Type B pancreatic cell (in vitro differentiated cells): ENCODE data around the gene ZPR1. TPM values are rescaled to one million over a fixed set of nuclear protein-coding genes. Genes with fewer than 3 reads are reported as not detected.
"Not testable (repeated sequence)": the region's sequence is repeated elsewhere in the genome, so short reads cannot be mapped to it uniquely, and the experiment has no call there.

Source experiments
- DNase-seq: peaks from one replicate; pipeline ENCODE4 v3.0.0; 2021; ENCODE audit warnings: mixed read lengths; ENCODE audit not compliant: unreplicated experiment; ENCODE audit errors: extremely low spot score
- H3K27ac Mint-ChIP-seq: 2 replicates; pipeline ENCODE4 v1.8.0; 2021; ENCODE audit warnings: mild to moderate bottlenecking, mixed read lengths
- H3K27me3 Mint-ChIP-seq: 2 replicates; pipeline ENCODE4 v1.8.0; 2021; ENCODE audit warnings: mixed read lengths
- H3K36me3 Mint-ChIP-seq: 2 replicates; pipeline ENCODE4 v1.8.0; 2021; ENCODE audit warnings: mixed read lengths
- H3K4me1 Mint-ChIP-seq: one replicate; pipeline ENCODE4 v1.8.0; 2021; ENCODE audit warnings: mixed read lengths; ENCODE audit not compliant: unreplicated experiment
- H3K4me3 Mint-ChIP-seq: 2 replicates; pipeline ENCODE4 v1.8.0; 2021; ENCODE audit warnings: mild to moderate bottlenecking, mixed read lengths
- H3K9me3 Mint-ChIP-seq: 2 replicates; pipeline ENCODE4 v1.8.0; 2021; ENCODE audit warnings: mixed read lengths
- CTCF ChIP-seq: fragments of 200-600 bp; sonication (generic); conservative IDR thresholded peaks from 2 replicates; pipeline ENCODE4 v1.5.0; 2021; ENCODE audit warnings: antibody characterized with exemption, mild to moderate bottlenecking
- long read RNA-seq: library from polyadenylated mRNA; unstranded; transcript quantifications from one replicate; pipeline ENCODE4 v2.0.0, GENCODE V29; 2020
- total RNA-seq: library from RNA; stranded (reverse); gene quantifications from 2 replicates; pipeline ENCODE4 v1.2.1, GENCODE V29; 2021; ENCODE audit warnings: low replicate concordance

The ZPR1 gene
- total RNA-seq, result 41.2 and 57.0 TPM in 2 replicates
- long read RNA-seq, full-length matches to known transcripts, result 7 of 26 reads
- long read RNA-seq, partial matches to known transcripts, result 16 of 26 reads
- long read RNA-seq, other reads (novel, unspliced or antisense), result 3 of 26 reads

- Mint-ChIP-seq H3K36me3 (peaks cover 15% of the 10 kb centered on the region), H3K4me3 (peak within 1 kb of the TSS; percentile 99), H3K4me1 (peaks cover 19% of the 10 kb centered on the region), H3K27ac (peak within 1 kb of the TSS; percentile 99), H3K9me3 (no peaks in the 10 kb centered on the region), H3K27me3 (peaks cover 3% of the 10 kb centered on the region)
- peak; percentile 84 for DNase-seq
- no peak for TF ChIP-seq CTCF
These were observed at the start of gene ZPR1 for GRCh38 chr11:116787786-116788486. Gene ZPR1 (minus strand): TSS chr11:116788023. CDS start chr11:116787990, 33 bp downstream.

GRCh38 chr11:116836632-116836991 lies 48.8 kb upstream of the ZPR1 start:
- H3K27me3 Mint-ChIP-seq, result peaks cover 6% of the 10 kb centered on the region
- H3K9me3 Mint-ChIP-seq, result no peaks in the 10 kb centered on the region
- no peak overlapping the region for H3K4me3 Mint-ChIP-seq
- DNase-seq, result no peak
- no peak for TF ChIP-seq CTCF
- no peak overlapping the region for H3K27ac Mint-ChIP-seq
- no peaks in the 10 kb centered on the region for H3K36me3 Mint-ChIP-seq
- peaks cover 13% of the 10 kb centered on the region for H3K4me1 Mint-ChIP-seq

- Mint-ChIP-seq H3K4me3 (peak overlapping the region; percentile 68), H3K36me3 (no peaks in the 10 kb centered on the region), H3K4me1 (peaks cover 13% of the 10 kb centered on the region), H3K9me3 (no peaks in the 10 kb centered on the region), H3K27me3 (peaks cover 6% of the 10 kb centered on the region), H3K27ac (peak overlapping the region; percentile 34)
- peak; percentile 70 for TF ChIP-seq CTCF
- peak; percentile 87 for DNase-seq
These were observed 48.2 kb upstream of the ZPR1 start for GRCh38 chr11:116835791-116836631.

- no peaks in the 10 kb centered on the region for H3K36me3 Mint-ChIP-seq
- peak overlapping the region; percentile 74 for H3K4me3 Mint-ChIP-seq
- no peak for DNase-seq
- no peaks in the 10 kb centered on the region for H3K9me3 Mint-ChIP-seq
- no peak for TF ChIP-seq CTCF
- peaks cover 13% of the 10 kb centered on the region for H3K4me1 Mint-ChIP-seq
- peaks cover 6% of the 10 kb centered on the region for H3K27me3 Mint-ChIP-seq
- peak overlapping the region; percentile 38 for H3K27ac Mint-ChIP-seq
These were observed 47.4 kb upstream of the ZPR1 start for GRCh38 chr11:116835042-116835772.

GRCh38 chr11:116834535-116835041 lies 46.8 kb upstream of the ZPR1 start:
- H3K4me1 Mint-ChIP-seq, H3K27me3 Mint-ChIP-seq, H3K36me3 Mint-ChIP-seq, DNase-seq, H3K9me3 Mint-ChIP-seq: not testable (repeated sequence)
- Mint-ChIP-seq H3K4me3 (peak overlapping the region; percentile 74), H3K27ac (peak overlapping the region; percentile 38)
